Left forelimb (tissue), 1 donor: ENCODE measurements around the gene PRRT1B.
"Not testable (repeated sequence)": the region's sequence is repeated elsewhere in the genome, so short reads cannot be mapped to it uniquely, and the experiment has no call there.

Source experiments
- DNase-seq: peaks from one replicate; pipeline ENCODE4 v3.0.0-alpha.2; 2018; ENCODE audit warnings: low spot score

Gene PRRT1B

DNA sequence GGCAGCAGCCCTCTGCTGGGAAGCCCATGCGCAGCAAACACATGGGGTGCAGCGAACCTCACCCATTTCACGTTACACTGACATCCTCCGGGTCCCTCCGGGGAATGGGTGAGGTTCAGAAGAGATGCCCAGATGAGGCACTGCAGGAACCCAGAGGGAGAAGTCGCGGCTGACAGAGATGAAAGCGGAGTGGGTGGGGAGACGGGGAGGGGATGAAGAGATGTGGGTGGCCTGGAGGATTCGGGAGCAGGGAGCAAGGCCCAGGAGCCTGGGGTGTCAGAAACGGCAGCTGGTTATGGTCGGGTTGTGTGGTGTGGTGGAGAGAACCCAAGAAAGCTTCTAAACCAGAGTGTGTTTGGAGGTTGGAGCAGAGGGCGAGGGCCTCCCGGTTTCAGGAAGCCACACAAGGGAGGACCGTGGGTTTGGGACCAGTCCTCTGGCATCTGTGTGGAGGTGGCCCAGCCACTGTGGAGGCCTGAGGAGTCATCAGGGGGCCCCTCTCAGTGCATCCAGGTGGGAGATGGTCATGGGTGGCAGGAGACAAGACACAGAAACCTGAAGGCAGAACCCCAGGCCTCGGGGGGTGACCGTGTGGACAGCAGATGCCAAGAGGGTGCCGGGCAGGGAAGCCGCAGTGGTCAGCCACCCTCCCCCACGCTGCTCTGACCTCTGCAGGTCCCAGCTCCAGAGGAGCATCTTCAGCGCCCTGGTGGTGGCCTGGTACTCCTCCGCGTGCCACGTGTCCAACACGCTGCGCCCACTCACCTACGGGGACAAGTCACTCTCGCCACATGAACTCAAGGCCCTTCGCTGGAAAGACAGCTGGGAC, 22.9 kb upstream of the PRRT1B start:
- no peak for DNase-seq

DNA sequence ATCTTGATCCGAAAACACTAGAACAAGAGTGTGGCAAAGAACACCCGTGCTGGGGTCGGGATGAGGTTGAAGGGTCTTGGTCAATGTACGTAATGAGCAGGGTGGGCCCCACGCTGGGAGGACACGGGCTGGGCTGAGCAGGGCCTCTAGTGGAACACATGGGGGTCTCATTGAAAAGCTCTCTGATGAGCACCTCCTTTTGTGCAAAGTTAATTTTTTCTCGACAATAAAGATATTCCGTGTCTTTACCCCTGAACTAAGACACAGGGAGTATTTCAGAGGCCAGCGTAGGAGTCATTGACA, 22.3 kb upstream of the PRRT1B start:
- DNase-seq, result no peak

DNA sequence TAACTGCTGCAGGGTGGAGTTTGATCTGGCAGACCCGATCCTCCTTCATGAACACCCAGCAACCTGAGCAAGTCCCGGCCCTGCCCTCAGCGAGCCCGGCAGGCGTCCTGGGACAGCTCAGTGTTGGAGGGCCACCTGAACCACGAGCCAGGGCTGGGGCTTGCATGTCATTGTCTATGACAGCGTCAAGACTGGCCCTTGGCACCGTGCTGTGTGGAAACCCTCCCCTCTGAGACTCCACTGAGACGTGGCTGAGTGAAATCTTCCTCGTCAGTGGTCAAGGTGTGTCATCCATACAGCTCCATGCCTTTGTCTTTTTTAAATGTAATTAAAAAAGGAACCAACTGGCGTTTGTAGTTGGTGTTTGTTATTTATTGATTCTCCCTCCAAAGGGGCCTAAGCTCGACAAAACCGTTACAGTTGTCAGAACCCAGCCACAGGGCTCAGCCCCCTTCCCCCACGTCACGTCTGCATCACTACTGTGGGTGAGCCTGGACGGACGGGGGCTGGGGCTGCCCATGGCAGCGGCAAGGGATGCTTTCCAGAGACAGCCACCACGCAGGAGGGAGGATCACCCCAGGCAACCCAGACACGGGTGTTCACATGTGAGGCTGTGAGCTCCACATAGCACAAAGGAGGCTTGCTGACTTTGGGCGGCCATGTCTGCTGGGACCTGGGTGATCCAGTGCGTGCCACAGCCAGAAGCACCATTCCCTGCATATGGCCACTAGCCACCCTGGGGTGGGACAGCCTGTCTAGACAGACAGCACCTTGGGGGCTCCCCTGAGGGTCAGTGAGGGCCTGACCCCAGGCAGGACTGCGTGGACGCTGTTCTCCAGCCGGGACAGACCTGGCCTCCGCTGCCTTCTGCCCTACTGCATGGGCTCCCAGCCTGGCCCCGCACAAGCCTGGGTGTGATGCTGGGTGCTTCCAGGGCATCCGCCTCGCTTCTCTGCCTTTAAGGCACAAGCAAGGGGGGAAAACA, 21.6 kb upstream of the PRRT1B start:
- DNase-seq, result no peak

DNA sequence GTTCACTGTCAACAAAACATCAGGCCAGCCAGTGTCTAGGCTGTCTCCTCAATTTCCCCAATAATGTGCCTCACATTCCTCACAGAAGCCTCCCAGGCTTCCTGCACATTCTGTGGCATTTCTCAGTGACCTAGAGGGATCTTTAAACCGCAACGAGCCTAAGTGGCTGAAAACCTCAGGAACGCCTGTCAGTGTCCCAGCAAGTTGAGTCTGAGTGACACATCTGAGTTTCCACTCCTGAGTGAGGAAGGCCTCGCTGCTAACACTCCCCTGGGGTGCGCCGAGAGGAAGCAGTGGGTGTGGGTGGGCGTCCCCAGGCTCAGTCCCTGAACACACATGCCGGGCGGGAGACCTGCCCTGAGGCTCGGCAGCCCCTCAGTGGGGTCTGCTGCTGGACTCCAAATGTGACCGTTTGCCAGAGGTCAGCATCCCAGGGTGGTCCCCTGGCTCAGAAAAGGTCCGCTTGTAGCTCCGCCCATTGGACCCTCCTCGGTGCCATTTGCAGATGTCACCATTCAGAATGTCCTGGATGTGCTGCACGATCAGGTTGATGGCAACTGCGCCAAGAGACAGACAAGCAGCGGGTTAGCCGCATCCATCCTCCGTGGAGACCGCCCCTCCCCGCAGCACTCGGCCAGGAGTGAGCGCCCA, 20.5 kb upstream of the PRRT1B start:
- no peak for DNase-seq

DNA sequence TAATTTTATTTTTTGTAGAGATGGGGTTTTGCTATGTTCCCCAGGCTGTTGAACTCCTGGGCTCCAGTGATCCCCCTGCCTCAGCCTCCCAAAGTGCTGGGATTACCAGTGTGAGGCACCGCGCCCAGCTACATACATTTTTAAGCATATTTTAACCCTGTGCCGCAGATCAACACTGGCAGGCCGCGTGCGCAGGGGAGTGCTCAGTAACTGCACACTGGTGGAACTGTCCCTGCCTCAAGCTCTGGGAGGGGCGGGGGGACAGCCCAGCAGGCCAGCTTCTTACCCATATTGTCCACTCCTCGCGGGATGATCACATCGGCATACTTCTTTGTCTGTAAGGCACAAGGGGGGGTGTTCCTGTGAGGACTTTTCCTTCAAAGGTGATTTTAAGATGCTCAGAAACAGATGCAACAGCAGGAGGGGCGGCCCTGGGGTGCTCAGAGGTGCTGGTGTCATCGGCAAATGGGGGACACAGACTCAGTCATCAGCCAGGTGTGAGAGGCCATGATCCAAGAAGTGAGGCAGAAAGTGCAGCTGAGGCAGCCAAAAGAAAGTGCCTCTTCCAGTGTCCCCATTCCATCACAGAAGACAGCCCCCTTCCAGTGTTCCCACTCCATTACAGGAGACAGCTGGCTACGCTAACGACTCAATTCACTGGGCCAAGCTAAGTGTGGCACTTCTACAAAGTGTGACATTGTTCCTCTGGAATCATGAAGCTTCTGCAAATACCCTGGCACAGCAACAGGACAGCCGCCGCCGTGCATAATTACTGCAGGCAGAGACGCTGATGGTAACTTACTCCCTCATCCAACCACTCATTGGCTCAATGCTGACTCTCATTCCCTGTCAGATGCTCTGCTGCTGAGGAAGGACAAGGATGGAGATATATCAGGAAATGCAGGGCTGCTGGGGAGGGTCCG, 19.4 kb upstream of the PRRT1B start:
- DNase-seq, result no peak

DNA sequence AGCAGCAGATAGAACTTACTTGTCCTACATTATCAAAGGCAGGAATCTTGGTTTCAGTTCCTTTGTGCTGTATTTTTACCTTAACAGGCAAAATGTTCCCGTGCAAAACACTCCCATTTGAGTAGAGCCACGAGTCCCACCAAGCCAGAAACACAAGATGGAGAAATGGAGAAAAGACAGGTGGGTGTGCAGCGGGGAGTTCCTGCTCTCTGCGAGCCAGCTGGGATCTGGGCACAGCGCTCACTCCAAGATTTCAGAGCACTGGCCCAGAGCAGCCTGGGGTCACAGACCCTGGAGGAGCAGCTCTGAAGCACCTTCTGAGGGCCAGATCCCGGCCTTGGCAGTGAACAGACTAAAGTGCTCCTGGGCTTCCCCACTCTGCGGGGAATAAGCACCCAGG, 17.1 kb upstream of the PRRT1B start:
- DNase-seq, result no peak

DNA sequence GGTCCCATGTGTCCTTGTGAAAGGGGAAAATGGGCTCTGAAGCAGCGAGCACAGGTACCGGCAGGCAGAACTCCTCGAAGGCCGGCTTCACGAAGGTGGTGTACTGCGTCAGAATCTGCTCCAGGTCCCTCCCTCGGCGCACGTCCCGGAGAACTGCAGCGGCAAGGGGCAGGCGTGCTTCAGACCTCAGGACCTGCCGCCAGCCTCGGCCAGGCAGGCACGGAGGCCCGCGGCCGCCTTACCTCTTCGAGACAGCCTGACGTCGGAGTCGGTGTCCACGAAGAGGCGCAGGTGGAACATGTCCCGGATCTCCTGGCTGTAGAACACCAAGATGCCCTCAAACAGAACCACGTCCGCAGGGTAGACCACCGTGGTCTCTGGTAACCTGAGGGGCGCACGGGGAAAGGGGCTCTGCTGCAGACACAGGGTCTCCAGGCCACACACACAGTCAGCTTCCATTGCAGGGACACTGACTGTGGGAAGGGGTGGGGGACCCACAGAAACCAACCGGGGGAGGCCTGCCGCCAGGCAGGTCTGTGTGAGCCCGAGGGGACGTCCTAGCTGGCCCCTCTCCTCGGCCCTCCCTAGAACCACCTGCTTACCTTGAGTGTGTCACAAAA, 16.3 kb upstream of the PRRT1B start:
- no peak for DNase-seq

DNA sequence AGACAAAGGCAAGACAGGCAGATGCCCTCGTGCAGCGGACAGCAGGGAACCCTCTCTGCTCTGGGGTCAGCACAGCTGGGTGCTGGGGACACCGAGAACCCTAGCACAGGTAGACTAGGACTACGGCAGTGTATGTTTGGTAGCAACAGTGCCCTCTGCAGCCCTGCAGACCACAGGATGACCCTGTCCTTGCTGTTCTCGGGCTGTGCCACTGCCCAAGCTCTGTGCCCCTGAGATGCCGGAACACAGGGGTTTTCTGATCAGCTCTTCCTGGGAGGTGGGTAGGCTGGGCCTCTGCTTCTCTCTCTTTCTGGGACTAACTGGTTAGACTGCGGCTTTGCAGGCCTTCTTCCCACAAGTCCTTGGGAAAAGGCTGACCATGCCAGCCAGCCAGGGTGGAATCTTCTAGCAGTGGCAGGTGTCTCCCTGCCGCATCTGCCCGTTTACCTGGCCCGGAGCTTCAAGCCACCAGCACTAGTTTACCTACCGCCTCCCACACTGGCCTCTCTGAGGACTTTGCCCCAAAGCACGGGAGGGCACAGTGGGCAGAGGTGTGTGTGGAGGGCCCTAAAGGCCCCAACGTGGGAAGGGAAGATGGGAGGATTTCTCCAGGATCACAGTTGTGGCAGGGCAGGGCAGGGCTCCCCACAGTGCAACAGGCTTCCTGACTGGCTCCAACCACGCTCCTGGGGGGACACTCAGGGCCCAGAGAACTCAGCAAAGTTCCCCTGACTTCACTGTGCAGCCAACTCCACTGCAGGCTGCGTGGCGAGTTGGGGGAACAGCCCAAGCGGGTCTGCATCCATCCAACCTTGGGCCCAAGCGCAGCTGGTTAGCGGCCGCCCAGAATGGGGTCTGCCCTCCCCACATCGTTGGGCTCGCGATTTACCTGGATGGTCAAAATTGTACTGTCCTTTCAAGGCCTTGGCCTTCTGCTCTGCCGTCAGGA, 15.5 kb upstream of the PRRT1B start:
- no peak for DNase-seq

DNA sequence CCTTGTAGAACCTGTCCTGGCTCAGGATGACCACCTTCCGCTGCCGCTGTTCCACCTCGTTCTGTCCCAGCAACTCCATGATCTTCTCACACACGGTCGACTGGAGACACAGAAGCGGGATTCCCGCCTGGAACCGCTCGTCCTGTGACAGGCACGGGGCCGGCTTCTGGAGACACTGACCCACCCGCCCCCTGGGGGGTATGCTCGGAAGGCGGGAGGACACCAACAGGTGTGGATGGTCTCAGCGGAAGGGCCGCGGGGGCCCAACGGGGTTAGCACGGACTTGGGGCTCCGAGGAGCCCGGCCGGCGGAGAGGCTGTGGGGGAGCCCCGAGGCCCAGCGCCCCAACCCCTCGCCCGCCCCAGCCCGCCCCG, 14.8 kb upstream of the PRRT1B start:
- no peak for DNase-seq

DNA sequence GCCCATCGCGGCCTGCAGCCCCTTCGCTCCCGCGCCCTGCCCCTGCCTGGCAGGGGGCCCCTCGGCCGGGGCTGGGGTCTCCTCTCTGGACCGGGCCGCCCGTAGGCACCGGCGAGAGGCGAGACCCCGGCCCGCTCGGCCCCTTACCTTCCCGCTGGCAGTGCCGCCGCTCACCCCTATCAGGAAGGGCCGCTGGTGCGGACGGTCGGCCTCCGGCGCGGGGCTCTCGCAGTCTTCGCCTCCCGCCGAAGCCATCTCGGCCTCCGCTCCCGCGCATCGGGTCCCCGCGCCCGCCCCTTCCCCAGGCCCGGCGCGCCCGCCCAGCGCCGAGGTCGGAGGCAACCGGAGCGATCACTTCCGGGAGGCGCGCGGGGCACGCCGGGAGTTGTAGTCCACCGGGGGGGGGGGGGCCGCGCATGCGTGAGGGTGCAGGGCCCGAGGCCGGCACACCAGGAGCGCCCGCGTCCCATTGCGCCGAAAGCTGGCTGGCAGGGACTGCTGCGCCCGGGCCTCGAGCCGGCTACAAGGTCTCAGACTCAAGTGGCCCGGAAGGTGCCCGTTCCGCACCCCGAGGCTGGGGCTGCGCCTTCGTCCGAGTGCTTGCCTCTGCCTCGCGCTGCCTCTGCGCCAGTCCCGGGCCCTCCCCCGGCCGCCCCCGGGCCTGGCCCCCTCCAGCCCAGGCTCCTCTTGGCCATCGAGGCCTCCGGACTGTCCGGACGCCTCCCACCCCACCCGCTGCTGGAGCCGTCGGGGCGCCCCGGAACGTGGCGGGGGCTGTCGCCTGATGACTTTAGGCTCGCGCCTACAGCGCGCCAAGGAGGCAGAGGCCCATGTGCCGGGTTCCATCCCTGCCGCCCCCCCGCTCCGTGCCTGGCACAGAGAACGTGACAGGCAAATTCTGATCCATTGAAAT, 14.1 kb upstream of the PRRT1B start, which contains the start of gene UCK1:
Gene UCK1 (minus strand): TSS at position 344 of the 913 bp plus-strand sequence. CDS start 89 bp downstream, at position 255.
- peak; percentile 94 for DNase-seq

DNA sequence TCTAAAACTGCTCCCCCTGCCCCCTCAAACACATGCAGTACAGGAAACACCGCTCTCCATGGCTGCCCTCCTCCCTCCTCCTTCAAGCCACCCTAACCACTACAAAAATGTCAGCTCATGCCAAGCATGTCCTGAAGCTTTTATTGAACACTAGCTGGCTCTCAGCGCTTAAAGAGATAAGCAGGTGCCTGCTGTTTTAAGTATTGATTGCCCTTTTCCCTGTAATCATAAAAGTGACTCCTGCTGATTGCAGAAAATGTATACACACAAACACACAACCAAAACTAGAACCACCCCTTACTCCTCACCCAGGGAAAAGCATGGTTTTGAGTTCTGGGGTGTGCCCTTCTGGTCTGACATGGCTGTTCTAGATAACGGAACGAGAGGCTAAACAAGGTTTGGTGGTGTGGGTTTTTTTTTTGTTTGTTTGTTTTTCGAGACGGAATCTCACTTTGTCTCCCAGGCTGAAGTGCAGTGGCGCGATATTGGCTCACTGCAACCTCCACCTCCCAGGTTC, 10.5 kb upstream of the PRRT1B start:
- no peak for DNase-seq

DNA sequence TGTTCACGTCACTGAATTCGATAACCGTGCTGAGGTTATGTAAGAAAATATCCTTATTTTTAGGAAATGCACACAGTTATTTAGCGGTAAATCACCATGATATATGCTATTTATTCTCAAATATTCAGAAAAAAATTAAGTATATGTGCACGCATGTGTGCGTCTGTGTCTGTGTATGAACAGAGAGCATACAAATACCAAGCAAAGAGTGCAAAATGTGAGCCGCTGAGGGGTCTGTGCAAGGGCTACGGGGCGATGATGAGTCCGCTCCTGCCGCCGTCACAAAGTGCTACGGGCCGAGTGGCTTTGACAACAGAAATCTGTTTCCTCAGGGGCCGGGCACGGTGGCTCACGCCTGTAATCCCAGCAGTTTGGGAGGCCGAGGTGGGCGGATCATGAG, 7.4 kb upstream of the PRRT1B start:
- no peak for DNase-seq

DNA sequence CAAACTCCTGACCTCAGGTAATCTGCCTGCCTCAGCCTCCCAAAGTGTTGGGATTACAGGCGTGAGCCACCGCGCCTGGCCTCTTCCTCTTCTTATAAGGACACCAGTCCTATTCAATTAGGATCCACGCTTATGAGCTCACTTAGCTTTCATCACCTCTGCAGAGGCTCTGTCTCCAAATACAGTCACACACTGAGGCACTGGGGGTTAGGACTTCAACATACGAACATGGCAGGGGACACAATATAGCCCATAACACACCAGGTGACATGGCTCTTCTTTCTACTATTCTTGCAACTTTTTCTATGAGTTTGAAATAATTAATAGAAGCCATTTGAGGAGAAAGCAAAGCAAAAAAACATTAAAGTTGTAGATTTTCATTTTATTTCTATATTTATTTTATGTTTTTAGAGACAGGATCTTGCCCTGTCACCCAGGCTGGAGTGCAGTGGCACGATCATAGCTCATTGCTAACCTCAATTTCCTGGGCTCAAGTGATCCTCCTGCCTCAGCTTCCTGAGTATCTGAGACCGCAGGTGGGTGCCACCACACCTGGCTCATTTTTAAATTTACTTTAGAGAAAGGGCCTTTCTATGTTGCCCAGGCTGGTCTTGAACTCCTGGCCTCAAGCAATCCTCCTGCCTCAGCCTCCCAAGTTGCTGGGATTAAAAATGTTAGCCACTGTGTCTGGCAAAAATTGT, 6.0 kb upstream of the PRRT1B start:
- DNase-seq, result no peak

DNA sequence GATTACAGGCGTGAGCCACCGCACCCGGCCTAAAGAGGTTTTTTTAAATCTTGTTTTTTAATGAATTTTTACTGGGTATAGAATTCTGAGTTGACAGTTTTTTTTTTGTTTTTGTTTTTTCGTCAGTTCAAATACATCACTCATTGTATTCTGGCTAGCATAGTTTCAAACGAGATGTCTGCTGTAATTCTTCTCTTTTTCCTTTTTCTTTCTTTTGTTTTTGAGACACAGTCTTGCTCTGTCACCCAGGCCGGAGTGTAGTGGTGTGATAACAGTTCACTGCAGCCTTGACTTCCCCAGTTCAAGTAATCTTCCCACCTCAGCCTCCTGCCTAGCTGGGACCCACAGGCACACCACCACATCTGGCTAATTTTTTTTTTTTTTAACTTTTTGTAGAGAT, 2.2 kb upstream of the PRRT1B start:
- DNase-seq, result no peak

DNA sequence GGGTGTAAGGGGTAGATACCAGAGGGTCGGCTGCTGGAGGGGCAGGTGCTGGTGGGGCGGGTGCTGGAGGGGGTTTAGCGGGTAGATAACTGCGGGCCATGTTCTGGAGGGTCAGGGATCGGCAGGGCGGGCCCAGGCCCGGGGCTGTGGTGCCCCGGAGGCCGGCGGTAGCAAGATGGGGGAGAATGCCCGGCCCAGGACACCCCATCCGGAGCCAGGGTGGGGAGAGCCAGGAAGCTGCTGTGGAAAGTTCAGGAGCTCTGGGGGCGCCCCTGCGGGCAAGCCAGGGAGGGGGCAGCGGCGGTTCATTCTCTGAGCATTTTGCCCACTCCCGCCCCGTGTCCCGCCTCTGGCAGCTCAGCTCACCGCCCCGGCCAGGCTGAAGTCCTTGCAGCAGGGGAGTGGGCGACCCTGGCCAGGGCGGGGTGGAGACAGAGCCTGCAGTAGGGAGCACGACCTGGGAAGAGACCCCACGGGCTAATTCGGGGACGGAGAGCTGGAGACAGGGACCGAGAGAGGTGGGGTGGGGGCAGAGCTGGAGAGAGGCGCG, 538 bp downstream of the PRRT1B start:
- no peak for DNase-seq

DNA sequence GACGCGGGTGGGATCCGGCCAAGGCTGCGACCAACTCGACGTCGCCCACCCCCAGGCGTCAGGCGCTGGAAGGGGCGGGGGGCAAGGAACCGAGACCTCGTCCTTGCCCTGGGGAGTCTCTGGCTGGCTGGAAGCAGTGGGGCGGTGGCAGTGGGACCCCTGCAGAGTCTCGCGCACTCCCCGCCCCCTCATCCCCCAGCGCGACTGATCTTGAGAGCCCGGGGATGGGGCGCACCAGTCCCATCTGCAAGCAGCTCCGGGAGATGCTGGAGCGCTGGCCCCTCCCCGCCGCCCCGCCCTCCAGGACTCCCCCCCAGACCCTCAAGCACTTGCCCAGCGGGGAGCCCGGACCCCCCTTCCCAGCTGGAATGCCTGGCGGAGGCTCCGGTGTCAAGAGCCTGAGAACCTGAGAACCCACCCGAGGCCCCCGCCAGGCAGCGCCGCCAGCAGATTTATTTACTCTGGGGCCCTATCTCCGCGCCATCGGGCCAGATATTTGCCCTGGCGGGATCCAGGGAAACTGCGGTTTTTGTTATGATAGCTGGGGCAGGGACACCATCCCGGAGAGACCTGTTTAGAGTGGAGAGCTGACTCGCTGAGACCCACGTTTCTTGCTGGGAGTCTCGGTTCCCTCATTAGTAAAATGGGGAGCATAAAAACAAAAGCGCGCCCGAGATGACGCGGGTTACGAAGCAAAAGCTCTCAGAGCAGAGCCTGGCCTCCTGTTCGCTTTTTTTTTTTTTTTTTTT, 1.2 kb downstream of the PRRT1B start:
- no peak for DNase-seq

DNA sequence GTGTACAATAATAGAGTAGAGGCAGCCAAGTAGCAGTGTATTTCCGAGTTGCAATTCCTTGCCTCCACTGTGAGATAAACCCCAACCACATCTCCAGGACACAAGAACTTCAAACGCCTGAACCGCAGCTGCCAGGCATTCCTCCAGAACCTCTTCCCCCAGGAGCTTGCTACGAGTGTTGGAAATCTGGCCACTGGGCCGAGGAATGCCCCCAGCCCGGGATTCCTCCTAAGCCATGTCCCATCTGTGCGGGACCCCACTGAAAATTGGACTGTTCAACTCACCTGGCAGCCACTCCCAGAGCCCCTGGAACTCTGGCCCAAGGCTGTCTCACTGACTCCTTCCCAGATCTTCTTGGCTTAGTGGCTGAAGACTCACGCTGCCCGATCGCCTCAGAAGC, 3.9 kb downstream of the PRRT1B start:
- DNase-seq, result not testable (repeated sequence)
